Prostate gland (tissue), 2 donors: ENCODE measurements around the gene LOXHD1.

ENCODE experiments used
- POLR2A ChIP-seq: fragments of 450-650 bp; IDR thresholded peaks from one replicate; pipeline ENCODE4 v1.6.1; 2016; ENCODE audit warnings: antibody characterized with exemption, mild to moderate bottlenecking
- TF ChIP-seq, protein P1 (sequence below), 4 experiments: fragments of 200-600 bp in 2 of 4; fragments of 450-650 bp in 2 of 4; sonication (generic) in 2 of 4; IDR thresholded peaks; 1 replicate in 3 of 4; 2 replicates in 1 of 4; pipeline ENCODE4 v1.5.1; 2016 to 2019; ENCODE audit warnings: antibody characterized with exemption in 4 of 4, mild to moderate bottlenecking in 2 of 4, moderate library complexity in 2 of 4

DNA sequence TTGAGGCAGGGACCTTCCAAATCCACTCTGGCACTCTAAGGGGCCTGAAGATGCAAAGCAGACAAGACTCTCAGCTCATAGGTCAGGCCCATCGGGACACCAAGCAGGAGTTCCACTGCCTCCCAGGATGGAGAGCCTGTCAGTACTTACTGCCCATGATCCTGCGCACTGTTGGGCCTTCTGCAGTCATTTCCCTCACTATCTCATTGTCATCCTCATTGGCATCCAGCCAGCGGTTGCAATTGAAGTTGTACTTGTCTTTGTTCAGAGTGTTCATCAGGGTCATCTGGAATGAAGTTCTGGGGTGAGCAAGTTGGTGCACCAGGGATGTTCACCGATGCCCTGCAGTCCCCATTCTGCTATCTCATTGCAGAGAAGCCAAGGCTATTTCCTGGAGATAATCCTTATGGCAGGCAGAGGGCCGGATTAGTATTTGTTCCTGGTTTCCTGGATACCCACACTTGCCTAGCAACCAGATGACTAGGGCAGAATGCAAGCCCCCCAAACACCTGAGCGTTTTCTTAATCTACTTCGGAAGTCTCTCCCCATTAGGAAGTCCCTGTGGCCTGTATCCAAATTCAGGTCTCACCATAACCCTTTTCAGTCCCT is 65.1 kb downstream of the LOXHD1 start:
- TF ChIP-seq, protein P1, sequence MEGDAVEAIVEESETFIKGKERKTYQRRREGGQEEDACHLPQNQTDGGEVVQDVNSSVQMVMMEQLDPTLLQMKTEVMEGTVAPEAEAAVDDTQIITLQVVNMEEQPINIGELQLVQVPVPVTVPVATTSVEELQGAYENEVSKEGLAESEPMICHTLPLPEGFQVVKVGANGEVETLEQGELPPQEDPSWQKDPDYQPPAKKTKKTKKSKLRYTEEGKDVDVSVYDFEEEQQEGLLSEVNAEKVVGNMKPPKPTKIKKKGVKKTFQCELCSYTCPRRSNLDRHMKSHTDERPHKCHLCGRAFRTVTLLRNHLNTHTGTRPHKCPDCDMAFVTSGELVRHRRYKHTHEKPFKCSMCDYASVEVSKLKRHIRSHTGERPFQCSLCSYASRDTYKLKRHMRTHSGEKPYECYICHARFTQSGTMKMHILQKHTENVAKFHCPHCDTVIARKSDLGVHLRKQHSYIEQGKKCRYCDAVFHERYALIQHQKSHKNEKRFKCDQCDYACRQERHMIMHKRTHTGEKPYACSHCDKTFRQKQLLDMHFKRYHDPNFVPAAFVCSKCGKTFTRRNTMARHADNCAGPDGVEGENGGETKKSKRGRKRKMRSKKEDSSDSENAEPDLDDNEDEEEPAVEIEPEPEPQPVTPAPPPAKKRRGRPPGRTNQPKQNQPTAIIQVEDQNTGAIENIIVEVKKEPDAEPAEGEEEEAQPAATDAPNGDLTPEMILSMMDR (IDR thresholded peaks at IDR 0.05), result no peak
- TF ChIP-seq POLR2A, result no peak
